Vagina (tissue), 2 donors: Measurements from ENCODE around the gene IRF1.

ENCODE experiments used
- POLR2A ChIP-seq, 2 donors: fragments of 450-650 bp; IDR thresholded peaks; one replicate each; pipeline ENCODE4 v1.6.1; 2017; ENCODE audit warnings: antibody characterized with exemption in 2 of 2, mild to moderate bottlenecking in 2 of 2, moderate library complexity in 2 of 2
- TF ChIP-seq, protein P1 (sequence below), 3 experiments: fragments of 450-650 bp in 2 of 3; fragments of 200-600 bp in 1 of 3; sonication (generic) in 1 of 3; IDR thresholded peaks; one replicate each; pipeline ENCODE4 v1.5.1; 2017 to 2019; ENCODE audit warnings: antibody characterized with exemption in 3 of 3, mild to moderate bottlenecking in 2 of 3, moderate library complexity in 2 of 3

GRCh38 chr5:132498152-132498551, 7.6 kb upstream of the IRF1 start:
- TF ChIP-seq, protein P1, sequence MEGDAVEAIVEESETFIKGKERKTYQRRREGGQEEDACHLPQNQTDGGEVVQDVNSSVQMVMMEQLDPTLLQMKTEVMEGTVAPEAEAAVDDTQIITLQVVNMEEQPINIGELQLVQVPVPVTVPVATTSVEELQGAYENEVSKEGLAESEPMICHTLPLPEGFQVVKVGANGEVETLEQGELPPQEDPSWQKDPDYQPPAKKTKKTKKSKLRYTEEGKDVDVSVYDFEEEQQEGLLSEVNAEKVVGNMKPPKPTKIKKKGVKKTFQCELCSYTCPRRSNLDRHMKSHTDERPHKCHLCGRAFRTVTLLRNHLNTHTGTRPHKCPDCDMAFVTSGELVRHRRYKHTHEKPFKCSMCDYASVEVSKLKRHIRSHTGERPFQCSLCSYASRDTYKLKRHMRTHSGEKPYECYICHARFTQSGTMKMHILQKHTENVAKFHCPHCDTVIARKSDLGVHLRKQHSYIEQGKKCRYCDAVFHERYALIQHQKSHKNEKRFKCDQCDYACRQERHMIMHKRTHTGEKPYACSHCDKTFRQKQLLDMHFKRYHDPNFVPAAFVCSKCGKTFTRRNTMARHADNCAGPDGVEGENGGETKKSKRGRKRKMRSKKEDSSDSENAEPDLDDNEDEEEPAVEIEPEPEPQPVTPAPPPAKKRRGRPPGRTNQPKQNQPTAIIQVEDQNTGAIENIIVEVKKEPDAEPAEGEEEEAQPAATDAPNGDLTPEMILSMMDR (IDR thresholded peaks at IDR 0.05) = no peak
- TF ChIP-seq POLR2A (IDR thresholded peaks at IDR 0.05) = no peak
